HCT116 (cell line): Measurements from ENCODE around the gene SH2D1B. TPM values are rescaled to one million over a fixed set of nuclear protein-coding genes. Genes with fewer than 3 reads are reported as not detected.

Source experiments
- ATAC-seq: fragments of 200-7000 bp; cut with Tn5 transposase; 2 replicates; pipeline ENCODE4 v1.9.1; 2020; ENCODE audit warnings: mild to moderate bottlenecking, moderate library complexity
- BruUV-seq: library from RNA; stranded (reverse); fragments of 400-500 nt; replicated peaks from 2 replicates; lab custom pipeline; 2021; lab: Mats Ljungman, UMichigan
- CTCF ChIA-PET: fragments of 300-600 bp; sonication (Branson Sonifier 250); formaldehyde crosslinking; loops from one replicate; lab custom pipeline; 2021; ENCODE audit warnings: antibody characterized with exemption; lab: Charles Lee
- POLR2A ChIA-PET: fragments of 300-600, 350-600 bp; sonication (Branson Sonifier 250); formaldehyde crosslinking; loops from one replicate; lab custom pipeline; 2021; ENCODE audit warnings: antibody characterized with exemption; lab: Charles Lee
- RAD21 ChIA-PET, 2 experiments: fragments of 300-600 bp; sonication (Branson Sonifier 250); formaldehyde crosslinking; loops; one replicate each; lab custom pipeline; 2023; ENCODE audit warnings: low total read pairs in 2 of 2; ENCODE audit not compliant: uncharacterized antibody in 2 of 2, unreplicated experiment in 2 of 2, low non-redundant PET in 1 of 2; lab: Charles Lee
- DNase-seq: peaks from one replicate; pipeline ENCODE4 v3.0.0-alpha.2; 2010; ENCODE audit warnings: low read depth, low spot score
- H2AFZ ChIP-seq: fragments of 200-600 bp; shearing (Covaris generic), sonication (generic); 2 replicates; pipeline ENCODE4 v1.6.1; 2017; ENCODE audit warnings: low read depth, mixed run types, mixed read lengths, antibody characterized with exemption, low read length; ENCODE audit not compliant: poor library complexity, severe bottlenecking
- H3K27ac ChIP-seq: 2 replicates; pipeline ENCODE4 v1.5.1; 2012; ENCODE audit warnings: low read depth, low read length
- H3K27me3 ChIP-seq: fragments of 200-600 bp; sonication (generic); 2 replicates; pipeline ENCODE4 v1.6.1; 2016; ENCODE audit warnings: mixed run types, low read length, mixed read lengths; ENCODE audit not compliant: insufficient read depth
- H3K36me3 ChIP-seq, 2 experiments: fragments of 200-500 bp in 1 of 2; fragments of 200-600 bp in 1 of 2; sonication (Bioruptor generic) in 1 of 2; sonication (generic) in 1 of 2; 2 replicates each; pipeline versions ENCODE4 v1.5.1 to v1.6.1; 2014 to 2016; ENCODE audit warnings: low read length in 2 of 2, inconsistent platforms in 1 of 2, mixed read lengths in 1 of 2, mixed run types in 1 of 2; ENCODE audit not compliant: insufficient read depth in 2 of 2, control insufficient read depth in 1 of 2
- H3K4me1 ChIP-seq, 2 experiments: fragments of 200-600 bp in 1 of 2; sonication (generic) in 1 of 2; 2 replicates each; pipeline versions ENCODE4 v1.5.1 to v1.6.1; 2012 to 2017; ENCODE audit warnings: low read length in 2 of 2, inconsistent platforms in 1 of 2, mild to moderate bottlenecking in 1 of 2, mixed read lengths in 1 of 2, mixed run types in 1 of 2, moderate library complexity in 1 of 2; ENCODE audit not compliant: insufficient read depth in 2 of 2, control insufficient read depth in 1 of 2
- H3K4me2 ChIP-seq: fragments of 200-600 bp; sonication (generic); 2 replicates; pipeline ENCODE4 v1.6.1; 2017; ENCODE audit warnings: mixed run types, low read length, mixed read lengths
- H3K4me3 ChIP-seq, 2 experiments: fragments of 200-600 bp in 1 of 2; sonication (generic) in 1 of 2; replicated peaks in 1 of 2; 2 replicates each; pipeline ENCODE4 v1.5.1; 2011 to 2016; ENCODE audit warnings: low read length in 2 of 2, control low read depth in 1 of 2, low read depth in 1 of 2, mild to moderate bottlenecking in 1 of 2, mixed read lengths in 1 of 2, mixed run types in 1 of 2
- H3K79me2 ChIP-seq: fragments of 200-600 bp; sonication (generic); 2 replicates; pipeline ENCODE4 v1.6.1; 2017; ENCODE audit warnings: mild to moderate bottlenecking, mixed run types, low read length, moderate library complexity, mixed read lengths; ENCODE audit not compliant: insufficient read depth
- H3K9ac ChIP-seq: fragments of 200-600 bp; sonication (generic); 2 replicates; pipeline ENCODE4 v1.6.1; 2016; ENCODE audit warnings: low read length, mixed read lengths
- H3K9me2 ChIP-seq: fragments of 200-600 bp; sonication (generic), shearing (Covaris generic); 2 replicates; pipeline ENCODE4 v1.6.1; 2017; ENCODE audit warnings: mixed run types, mild to moderate bottlenecking, moderate library complexity; ENCODE audit not compliant: insufficient read depth
- H3K9me3 ChIP-seq, 2 experiments: fragments of 200-500 bp in 1 of 2; fragments of 200-600 bp in 1 of 2; sonication (Bioruptor generic) in 1 of 2; sonication (generic) in 1 of 2; 2 replicates each; pipeline ENCODE4 v1.6.1; 2014 to 2017; ENCODE audit warnings: low read length in 2 of 2, mixed read lengths in 2 of 2, inconsistent platforms in 1 of 2, low read depth in 1 of 2, mild to moderate bottlenecking in 1 of 2, mixed run types in 1 of 2, moderate library complexity in 1 of 2; ENCODE audit not compliant: control insufficient read depth in 1 of 2, insufficient read depth in 1 of 2
- H4K20me1 ChIP-seq: fragments of 200-600 bp; sonication (generic), shearing (Covaris generic); 2 replicates; pipeline ENCODE4 v1.6.1; 2017; ENCODE audit warnings: mixed run types, mild to moderate bottlenecking, moderate library complexity; ENCODE audit not compliant: insufficient read depth
- CBX3 ChIP-seq: IDR thresholded peaks from 2 replicates; pipeline ENCODE4 v1.6.1; 2012; ENCODE audit warnings: low read depth
- ELF1 ChIP-seq: IDR thresholded peaks from 2 replicates; pipeline ENCODE4 v1.6.1; 2012; ENCODE audit warnings: low read depth, borderline replicate concordance
- EZH2 ChIP-seq: fragments of 200-600 bp; sonication (generic); IDR thresholded peaks from 2 replicates; pipeline ENCODE4 v1.6.1; 2017; ENCODE audit warnings: antibody characterized with exemption, mixed run types
- EZH2phosphoT487 ChIP-seq: fragments of 200-600 bp; IDR thresholded peaks from 2 replicates; pipeline ENCODE4 v1.6.1; 2018; ENCODE audit warnings: antibody characterized with exemption, borderline replicate concordance
- FOSL1 ChIP-seq: IDR thresholded peaks from 2 replicates; pipeline ENCODE4 v1.6.1; 2012; ENCODE audit warnings: low read depth
- JUND ChIP-seq: IDR thresholded peaks from 2 replicates; pipeline ENCODE4 v1.6.1; 2012
- POLR2AphosphoS5 ChIP-seq: IDR thresholded peaks from 2 replicates; pipeline ENCODE4 v1.6.1; 2011; ENCODE audit warnings: mild to moderate bottlenecking, low read depth, low read length, moderate library complexity
- RAD21 ChIP-seq: IDR thresholded peaks from 2 replicates; pipeline ENCODE4 v1.6.1; 2012; ENCODE audit warnings: low read depth, mild to moderate bottlenecking
- SIN3A ChIP-seq: IDR thresholded peaks from 2 replicates; pipeline ENCODE4 v1.6.1; 2012; ENCODE audit warnings: low read depth
- YY1 ChIP-seq: IDR thresholded peaks from 2 replicates; pipeline ENCODE4 v1.6.1; 2011; ENCODE audit warnings: low read length, low read depth, moderate library complexity, mild to moderate bottlenecking; ENCODE audit not compliant: insufficient replicate concordance; ENCODE audit errors: extremely low read depth
- ZFX ChIP-seq: fragments of 450-650 bp; IDR thresholded peaks from 2 replicates; pipeline ENCODE4 v1.6.1; 2017
- intact Hi-C: fragments of 100-400 bp; cut with micrococcal nuclease; formaldehyde crosslinking; loops from 2 replicates; pipeline ENCODE4 v1.10.0; 2022
- total RNA-seq: library from RNA; stranded (reverse); gene quantifications from one replicate; pipeline ENCODE4 v1.2.1, GENCODE V29; 2021; ENCODE audit not compliant: unreplicated experiment
- TF ChIP-seq, protein P1 (sequence below): IDR thresholded peaks from 2 replicates; pipeline ENCODE4 v1.6.1; 2011; ENCODE audit warnings: mild to moderate bottlenecking, low read length, moderate library complexity; ENCODE audit not compliant: insufficient replicate concordance; ENCODE audit errors: extremely low read depth
- TF ChIP-seq, protein P2 (sequence below): IDR thresholded peaks from 2 replicates; pipeline ENCODE4 v1.6.1; 2012

Gene SH2D1B
- total RNA-seq, 1 experiment from 2014 or later: 0.12 TPM

DNA sequence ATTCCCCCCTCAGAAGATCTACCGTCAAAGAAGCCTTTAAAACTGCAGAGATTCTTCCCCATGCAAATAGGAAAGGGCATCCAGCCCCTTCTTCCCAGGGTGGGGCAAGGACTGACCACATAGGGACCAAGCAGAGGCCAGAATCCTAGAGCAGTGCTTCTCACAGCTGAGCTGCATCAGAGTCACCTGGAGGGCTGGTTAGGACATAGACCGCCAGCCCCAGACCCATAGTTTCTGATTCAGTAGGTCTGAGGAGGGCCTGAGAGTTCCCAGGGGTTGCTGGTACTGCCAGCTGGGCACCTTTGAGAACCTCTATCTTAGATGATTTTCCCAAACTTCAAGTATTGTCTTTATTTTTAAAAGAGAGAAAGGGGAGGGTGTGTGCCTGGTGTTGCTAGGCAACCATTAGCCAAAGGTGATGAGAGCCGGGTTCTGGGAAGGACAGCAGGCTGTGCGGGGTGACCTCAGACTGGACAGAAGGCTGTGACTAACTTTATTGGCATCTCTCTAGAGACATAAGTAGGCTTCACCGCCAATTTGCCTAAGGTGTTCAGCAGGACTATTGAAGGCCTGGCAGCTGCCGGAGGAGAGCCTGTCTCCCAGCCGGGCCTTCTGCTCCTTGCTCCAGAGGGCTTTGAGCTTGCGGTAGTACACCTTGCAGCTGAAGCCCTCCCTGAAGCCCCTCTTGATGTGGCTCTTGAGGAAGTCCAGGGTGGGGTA, 38.2 kb downstream of the SH2D1B start:
- Histone ChIP-seq H3K79me2 (no peaks in the 10 kb centered on the region), H3K4me2 (peak overlapping the region; percentile 69), H3K36me3 (no peaks in the 10 kb centered on the region), H3K27ac (no peak overlapping the region), H4K20me1 (no peaks in the 10 kb centered on the region), H2AFZ (no peak overlapping the region), H3K4me1 (peaks cover 13 to 27% of the 10 kb centered on the region in 2 experiments), H3K9me3 (no peaks in the 10 kb centered on the region), H3K4me3 (0 out of 4 replicates have a peak overlapping the region, but pooled peaks of 1 of the 2 experiments have one; percentile 12), H3K9ac (no peak overlapping the region), H3K27me3 (no peaks in the 10 kb centered on the region), H3K9me2 (no peaks in the 10 kb centered on the region)
- no TSS peak for BruUV-seq
- no peak for TF ChIP-seq YY1
- TF ChIP-seq ZFX: no peak
- TF ChIP-seq CBX3: no peak
- no peak for TF ChIP-seq JUND
- peak; percentile 24; the same call in 1 of the 2 replicates for TF ChIP-seq FOSL1
- TF ChIP-seq, protein P1, sequence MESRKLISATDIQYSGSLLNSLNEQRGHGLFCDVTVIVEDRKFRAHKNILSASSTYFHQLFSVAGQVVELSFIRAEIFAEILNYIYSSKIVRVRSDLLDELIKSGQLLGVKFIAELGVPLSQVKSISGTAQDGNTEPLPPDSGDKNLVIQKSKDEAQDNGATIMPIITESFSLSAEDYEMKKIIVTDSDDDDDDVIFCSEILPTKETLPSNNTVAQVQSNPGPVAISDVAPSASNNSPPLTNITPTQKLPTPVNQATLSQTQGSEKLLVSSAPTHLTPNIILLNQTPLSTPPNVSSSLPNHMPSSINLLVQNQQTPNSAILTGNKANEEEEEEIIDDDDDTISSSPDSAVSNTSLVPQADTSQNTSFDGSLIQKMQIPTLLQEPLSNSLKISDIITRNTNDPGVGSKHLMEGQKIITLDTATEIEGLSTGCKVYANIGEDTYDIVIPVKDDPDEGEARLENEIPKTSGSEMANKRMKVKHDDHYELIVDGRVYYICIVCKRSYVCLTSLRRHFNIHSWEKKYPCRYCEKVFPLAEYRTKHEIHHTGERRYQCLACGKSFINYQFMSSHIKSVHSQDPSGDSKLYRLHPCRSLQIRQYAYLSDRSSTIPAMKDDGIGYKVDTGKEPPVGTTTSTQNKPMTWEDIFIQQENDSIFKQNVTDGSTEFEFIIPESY: no peak
- RAD21 ChIA-PET: no interaction called here
- ATAC-seq (peak; percentile 93), DNase-seq (peak; percentile 58)
- POLR2A ChIA-PET: no interaction called here
- CTCF ChIA-PET: no interaction called here
- intact Hi-C loops: no loop called here

GRCh38 chr1:162373072-162373427, 38.9 kb downstream of the SH2D1B start:
- Histone ChIP-seq H3K9me2 (no peaks in the 10 kb centered on the region), H3K36me3 (no peaks in the 10 kb centered on the region), H4K20me1 (no peaks in the 10 kb centered on the region), H3K4me3 (no peak overlapping the region), H2AFZ (no peak overlapping the region), H3K79me2 (no peaks in the 10 kb centered on the region), H3K9me3 (no peaks in the 10 kb centered on the region), H3K27ac (no peak overlapping the region), H3K27me3 (no peaks in the 10 kb centered on the region), H3K4me2 (no peak overlapping the region), H3K9ac (no peak overlapping the region), H3K4me1 (peaks cover 13 to 27% of the 10 kb centered on the region in 2 experiments)
- intact Hi-C loops: no loop called here
- CTCF ChIA-PET: no interaction called here
- POLR2A ChIA-PET: no interaction called here
- ATAC-seq (no peak), DNase-seq (no peak)
- RAD21 ChIA-PET: no interaction called here
- BruUV-seq: no TSS peak
- TF ChIP-seq EZH2 (no peak), SIN3A (no peak), ZFX (no peak), RAD21 (no peak), EZH2phosphoT487 (no peak), POLR2AphosphoS5 (no peak), YY1 (no peak), ELF1 (no peak)
- TF ChIP-seq, protein P1: no peak
- TF ChIP-seq, protein P2, sequence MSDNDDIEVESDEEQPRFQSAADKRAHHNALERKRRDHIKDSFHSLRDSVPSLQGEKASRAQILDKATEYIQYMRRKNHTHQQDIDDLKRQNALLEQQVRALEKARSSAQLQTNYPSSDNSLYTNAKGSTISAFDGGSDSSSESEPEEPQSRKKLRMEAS: no peak
